ENCODE results near the gene SLC2A10.

The SLC2A10 gene

GRCh38 chr20:46682063-46682821 is 27.2 kb upstream of the SLC2A10 start:
- no peak for DNase-seq (ENCODE audit: low read depth)

GRCh38 chr20:46683011-46683667 is 26.3 kb upstream of the SLC2A10 start:
- no peak for DNase-seq (ENCODE audit: low read depth)

- no peak for DNase-seq (ENCODE audit: low read depth)
Measured at GRCh38 chr20:46683668-46683938, 25.8 kb upstream of the SLC2A10 start.

GRCh38 chr20:46683939-46684750 is 25.3 kb upstream of the SLC2A10 start:
- no peak for DNase-seq (ENCODE audit: low read depth)

GRCh38 chr20:46688151-46689081 is 21.0 kb upstream of the SLC2A10 start:
- no peak for DNase-seq (ENCODE audit: low read depth)

GRCh38 chr20:46689082-46689753 is 20.2 kb upstream of the SLC2A10 start, which contains the start of gene TP53RK:
TSS of gene TP53RK (minus strand) at chr20:46689444. CDS start at chr20:46689414, 30 bp downstream.
- peak; percentile 89 for DNase-seq (ENCODE audit: low read depth)

GRCh38 chr20:46689754-46690085 is 19.7 kb upstream of the SLC2A10 start:
- no peak for DNase-seq (ENCODE audit: low read depth)

GRCh38 chr20:46690219-46691106 is 19.0 kb upstream of the SLC2A10 start:
- DNase-seq (ENCODE audit: low read depth), result no peak

GRCh38 chr20:46691196-46691595 is 18.3 kb upstream of the SLC2A10 start:
- DNase-seq (ENCODE audit: low read depth), result no peak

- no peak for DNase-seq (ENCODE audit: low read depth)
Measured at GRCh38 chr20:46694484-46694883, 15.0 kb upstream of the SLC2A10 start.

- no peak for DNase-seq (ENCODE audit: low read depth)
Measured at GRCh38 chr20:46695892-46696291, 13.6 kb upstream of the SLC2A10 start.

GRCh38 chr20:46696791-46697279 is 12.6 kb upstream of the SLC2A10 start:
- no peak for DNase-seq (ENCODE audit: low read depth)

- DNase-seq (ENCODE audit: low read depth), result no peak
Measured at GRCh38 chr20:46698788-46699187, 10.7 kb upstream of the SLC2A10 start.

- no peak for DNase-seq (ENCODE audit: low read depth)
Measured at GRCh38 chr20:46699651-46700359, 9.6 kb upstream of the SLC2A10 start.

GRCh38 chr20:46700481-46700880 is 9.0 kb upstream of the SLC2A10 start:
- no peak for DNase-seq (ENCODE audit: low read depth)

- no peak for DNase-seq (ENCODE audit: low read depth)
Measured at GRCh38 chr20:46701057-46701456, 8.4 kb upstream of the SLC2A10 start.

- no peak for DNase-seq (ENCODE audit: low read depth)
Measured at GRCh38 chr20:46701556-46701955, 7.9 kb upstream of the SLC2A10 start.

GRCh38 chr20:46701986-46702385 is 7.5 kb upstream of the SLC2A10 start:
- DNase-seq (ENCODE audit: low read depth), result no peak

- no peak for DNase-seq (ENCODE audit: low read depth)
Measured at GRCh38 chr20:46702447-46703203, 6.8 kb upstream of the SLC2A10 start.
